ENCODE results near the gene PRPF38B. TPM values are rescaled to one million over a fixed set of nuclear protein-coding genes. Genes with fewer than 3 reads are reported as not detected.

Gene PRPF38B
- total RNA-seq, 1 experiment from 2014 or later, result 50.5 TPM

DNA sequence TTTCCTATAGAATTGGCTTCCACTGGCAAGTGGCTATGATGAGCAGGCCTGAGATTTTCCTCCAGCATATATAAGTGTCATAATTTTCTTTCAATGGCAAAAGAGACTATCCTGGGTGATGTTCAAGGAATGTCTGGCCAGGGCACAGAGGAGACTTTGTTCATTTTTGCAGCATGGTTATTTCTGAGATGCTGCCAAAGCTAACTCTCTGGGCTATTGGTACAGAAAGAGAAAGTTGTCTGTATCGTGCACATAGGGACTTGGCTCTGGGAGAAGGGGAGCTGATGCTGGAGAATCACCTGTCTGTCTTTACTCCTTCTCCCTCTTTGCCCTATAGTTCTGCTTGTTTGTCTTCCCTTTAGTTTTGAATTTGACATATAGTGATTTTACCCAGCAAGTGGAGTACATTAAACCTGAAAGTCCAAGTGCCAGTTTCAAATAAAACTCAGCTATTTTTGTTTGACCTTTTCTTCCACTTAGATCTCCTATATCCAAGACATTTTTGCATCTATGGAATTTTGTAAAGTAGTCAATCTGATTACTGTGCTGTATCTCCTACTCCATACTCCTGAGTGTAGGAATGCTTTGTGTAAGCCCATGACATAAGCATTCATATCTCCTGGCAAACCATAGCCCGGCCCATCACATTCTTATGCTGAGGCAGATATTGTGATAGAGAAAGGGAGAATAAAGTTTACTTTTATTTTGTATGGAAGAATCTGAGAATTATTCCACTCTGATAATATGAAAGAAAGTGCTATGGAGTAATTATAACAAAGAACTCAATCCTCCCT is 24.5 kb downstream of the PRPF38B start (continued):
- TF ChIP-seq ZNF396 (CRISPR knock-in tag; IDR thresholded peaks at IDR 0.05; ENCODE audit: borderline replicate concordance), result no peak
- TF ChIP-seq NR1H2 (CRISPR knock-in tag; IDR thresholded peaks at IDR 0.05), result no peak
- no peak for TF ChIP-seq ZNF425 (CRISPR knock-in tag; conservative IDR thresholded peaks at IDR 0.05)
- TF ChIP-seq, protein P1, sequence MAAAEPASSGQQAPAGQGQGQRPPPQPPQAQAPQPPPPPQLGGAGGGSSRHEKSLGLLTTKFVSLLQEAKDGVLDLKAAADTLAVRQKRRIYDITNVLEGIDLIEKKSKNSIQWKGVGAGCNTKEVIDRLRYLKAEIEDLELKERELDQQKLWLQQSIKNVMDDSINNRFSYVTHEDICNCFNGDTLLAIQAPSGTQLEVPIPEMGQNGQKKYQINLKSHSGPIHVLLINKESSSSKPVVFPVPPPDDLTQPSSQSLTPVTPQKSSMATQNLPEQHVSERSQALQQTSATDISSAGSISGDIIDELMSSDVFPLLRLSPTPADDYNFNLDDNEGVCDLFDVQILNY (CRISPR knock-in tag; IDR thresholded peaks at IDR 0.05), result no peak
- TF ChIP-seq, protein P2, sequence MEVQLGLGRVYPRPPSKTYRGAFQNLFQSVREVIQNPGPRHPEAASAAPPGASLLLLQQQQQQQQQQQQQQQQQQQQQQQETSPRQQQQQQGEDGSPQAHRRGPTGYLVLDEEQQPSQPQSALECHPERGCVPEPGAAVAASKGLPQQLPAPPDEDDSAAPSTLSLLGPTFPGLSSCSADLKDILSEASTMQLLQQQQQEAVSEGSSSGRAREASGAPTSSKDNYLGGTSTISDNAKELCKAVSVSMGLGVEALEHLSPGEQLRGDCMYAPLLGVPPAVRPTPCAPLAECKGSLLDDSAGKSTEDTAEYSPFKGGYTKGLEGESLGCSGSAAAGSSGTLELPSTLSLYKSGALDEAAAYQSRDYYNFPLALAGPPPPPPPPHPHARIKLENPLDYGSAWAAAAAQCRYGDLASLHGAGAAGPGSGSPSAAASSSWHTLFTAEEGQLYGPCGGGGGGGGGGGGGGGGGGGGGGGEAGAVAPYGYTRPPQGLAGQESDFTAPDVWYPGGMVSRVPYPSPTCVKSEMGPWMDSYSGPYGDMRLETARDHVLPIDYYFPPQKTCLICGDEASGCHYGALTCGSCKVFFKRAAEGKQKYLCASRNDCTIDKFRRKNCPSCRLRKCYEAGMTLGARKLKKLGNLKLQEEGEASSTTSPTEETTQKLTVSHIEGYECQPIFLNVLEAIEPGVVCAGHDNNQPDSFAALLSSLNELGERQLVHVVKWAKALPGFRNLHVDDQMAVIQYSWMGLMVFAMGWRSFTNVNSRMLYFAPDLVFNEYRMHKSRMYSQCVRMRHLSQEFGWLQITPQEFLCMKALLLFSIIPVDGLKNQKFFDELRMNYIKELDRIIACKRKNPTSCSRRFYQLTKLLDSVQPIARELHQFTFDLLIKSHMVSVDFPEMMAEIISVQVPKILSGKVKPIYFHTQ (CRISPR knock-in tag; IDR thresholded peaks at IDR 0.05), result no peak
- TF ChIP-seq, protein P3, sequence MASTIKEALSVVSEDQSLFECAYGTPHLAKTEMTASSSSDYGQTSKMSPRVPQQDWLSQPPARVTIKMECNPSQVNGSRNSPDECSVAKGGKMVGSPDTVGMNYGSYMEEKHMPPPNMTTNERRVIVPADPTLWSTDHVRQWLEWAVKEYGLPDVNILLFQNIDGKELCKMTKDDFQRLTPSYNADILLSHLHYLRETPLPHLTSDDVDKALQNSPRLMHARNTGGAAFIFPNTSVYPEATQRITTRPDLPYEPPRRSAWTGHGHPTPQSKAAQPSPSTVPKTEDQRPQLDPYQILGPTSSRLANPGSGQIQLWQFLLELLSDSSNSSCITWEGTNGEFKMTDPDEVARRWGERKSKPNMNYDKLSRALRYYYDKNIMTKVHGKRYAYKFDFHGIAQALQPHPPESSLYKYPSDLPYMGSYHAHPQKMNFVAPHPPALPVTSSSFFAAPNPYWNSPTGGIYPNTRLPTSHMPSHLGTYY (CRISPR knock-in tag; IDR thresholded peaks at IDR 0.05), result no peak
- no peak for TF ChIP-seq SP1 (CRISPR knock-in tag; conservative IDR thresholded peaks at IDR 0.05)
- TF ChIP-seq, protein P4, sequence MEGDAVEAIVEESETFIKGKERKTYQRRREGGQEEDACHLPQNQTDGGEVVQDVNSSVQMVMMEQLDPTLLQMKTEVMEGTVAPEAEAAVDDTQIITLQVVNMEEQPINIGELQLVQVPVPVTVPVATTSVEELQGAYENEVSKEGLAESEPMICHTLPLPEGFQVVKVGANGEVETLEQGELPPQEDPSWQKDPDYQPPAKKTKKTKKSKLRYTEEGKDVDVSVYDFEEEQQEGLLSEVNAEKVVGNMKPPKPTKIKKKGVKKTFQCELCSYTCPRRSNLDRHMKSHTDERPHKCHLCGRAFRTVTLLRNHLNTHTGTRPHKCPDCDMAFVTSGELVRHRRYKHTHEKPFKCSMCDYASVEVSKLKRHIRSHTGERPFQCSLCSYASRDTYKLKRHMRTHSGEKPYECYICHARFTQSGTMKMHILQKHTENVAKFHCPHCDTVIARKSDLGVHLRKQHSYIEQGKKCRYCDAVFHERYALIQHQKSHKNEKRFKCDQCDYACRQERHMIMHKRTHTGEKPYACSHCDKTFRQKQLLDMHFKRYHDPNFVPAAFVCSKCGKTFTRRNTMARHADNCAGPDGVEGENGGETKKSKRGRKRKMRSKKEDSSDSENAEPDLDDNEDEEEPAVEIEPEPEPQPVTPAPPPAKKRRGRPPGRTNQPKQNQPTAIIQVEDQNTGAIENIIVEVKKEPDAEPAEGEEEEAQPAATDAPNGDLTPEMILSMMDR (IDR thresholded peaks at IDR 0.05), result no peak
- TF ChIP-seq TEAD1 (CRISPR knock-in tag; IDR thresholded peaks at IDR 0.05), result no peak
- TF ChIP-seq TCF7 (CRISPR knock-in tag; IDR thresholded peaks at IDR 0.05; ENCODE audit: low read depth), result no peak
- no peak for TF ChIP-seq GABPB1 (CRISPR knock-in tag; IDR thresholded peaks at IDR 0.05)
- no peak for TF ChIP-seq TEAD4 (CRISPR knock-in tag; IDR thresholded peaks at IDR 0.05)

GRCh38 chr1:108717774-108718316 is 25.7 kb downstream of the PRPF38B start:
- CTCF ChIA-PET, result no interaction called here
- no peak for DNase-seq (ENCODE audit: low spot score)
- no peaks in the 10 kb centered on the region for H3K36me3 Mint-ChIP-seq
- TF ChIP-seq HMGA2 (CRISPR knock-in tag; IDR thresholded peaks at IDR 0.05), result no peak
- no peak for TF ChIP-seq ZNF232 (CRISPR knock-in tag; IDR thresholded peaks at IDR 0.05)
- TF ChIP-seq ZNF138 (CRISPR knock-in tag; conservative IDR thresholded peaks at IDR 0.05), result no peak
- no peak for TF ChIP-seq IRF1 (CRISPR knock-in tag; IDR thresholded peaks at IDR 0.05)
- TF ChIP-seq TP53 (CRISPR knock-in tag; IDR thresholded peaks at IDR 0.05), result no peak
- TF ChIP-seq ZNF121 (CRISPR knock-in tag; IDR thresholded peaks at IDR 0.05), result no peak
- no peak for TF ChIP-seq IRF2 (CRISPR knock-in tag; IDR thresholded peaks at IDR 0.05; ENCODE audit: borderline replicate concordance, low read depth)
- no peak for TF ChIP-seq ZBTB21 (CRISPR knock-in tag; IDR thresholded peaks at IDR 0.05; ENCODE audit: borderline replicate concordance)
- TF ChIP-seq GABPB1 (CRISPR knock-in tag; IDR thresholded peaks at IDR 0.05), result no peak
- no peak for TF ChIP-seq GRHL2 (CRISPR knock-in tag; IDR thresholded peaks at IDR 0.05; ENCODE audit: insufficient replicate concordance, severe bottlenecking)
- no peak for TF ChIP-seq MYBL2 (CRISPR knock-in tag; IDR thresholded peaks at IDR 0.05)
- TF ChIP-seq, protein P5, sequence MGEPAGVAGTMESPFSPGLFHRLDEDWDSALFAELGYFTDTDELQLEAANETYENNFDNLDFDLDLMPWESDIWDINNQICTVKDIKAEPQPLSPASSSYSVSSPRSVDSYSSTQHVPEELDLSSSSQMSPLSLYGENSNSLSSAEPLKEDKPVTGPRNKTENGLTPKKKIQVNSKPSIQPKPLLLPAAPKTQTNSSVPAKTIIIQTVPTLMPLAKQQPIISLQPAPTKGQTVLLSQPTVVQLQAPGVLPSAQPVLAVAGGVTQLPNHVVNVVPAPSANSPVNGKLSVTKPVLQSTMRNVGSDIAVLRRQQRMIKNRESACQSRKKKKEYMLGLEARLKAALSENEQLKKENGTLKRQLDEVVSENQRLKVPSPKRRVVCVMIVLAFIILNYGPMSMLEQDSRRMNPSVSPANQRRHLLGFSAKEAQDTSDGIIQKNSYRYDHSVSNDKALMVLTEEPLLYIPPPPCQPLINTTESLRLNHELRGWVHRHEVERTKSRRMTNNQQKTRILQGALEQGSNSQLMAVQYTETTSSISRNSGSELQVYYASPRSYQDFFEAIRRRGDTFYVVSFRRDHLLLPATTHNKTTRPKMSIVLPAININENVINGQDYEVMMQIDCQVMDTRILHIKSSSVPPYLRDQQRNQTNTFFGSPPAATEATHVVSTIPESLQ (CRISPR knock-in tag; IDR thresholded peaks at IDR 0.05), result no peak

More at GRCh38 chr1:108717774-108718316, 25.7 kb downstream of the PRPF38B start:
- no peak overlapping the region for H3K4me3 Mint-ChIP-seq
- POLR2A ChIA-PET, result no interaction called here
- H3K9me3 Mint-ChIP-seq, result no peaks in the 10 kb centered on the region
- H3K4me1 Mint-ChIP-seq, result peaks cover 21% of the 10 kb centered on the region
- no peak overlapping the region for H3K27ac Mint-ChIP-seq
- H3K27me3 Mint-ChIP-seq (ENCODE audit: low read depth), result no peaks in the 10 kb centered on the region
- ATAC-seq, result no peak; the same call in 1 of the 2 replicates

All from WTC11 (cell line).